Measurements from ENCODE around the gene SALL2. TPM values are rescaled to one million over a fixed set of nuclear protein-coding genes. Genes with fewer than 3 reads are reported as not detected.

SALL2 gene
- total and polyA plus RNA-seq, 2 of the 8 experiments (the other 6 are each of a cell fraction or from before 2014, with no cell fraction given) = 310 to 360 TPM

GRCh38 chr14:21533294-21533693 is 7.1 kb upstream of the SALL2 start (continued):
- TF ChIP-seq, protein P1, sequence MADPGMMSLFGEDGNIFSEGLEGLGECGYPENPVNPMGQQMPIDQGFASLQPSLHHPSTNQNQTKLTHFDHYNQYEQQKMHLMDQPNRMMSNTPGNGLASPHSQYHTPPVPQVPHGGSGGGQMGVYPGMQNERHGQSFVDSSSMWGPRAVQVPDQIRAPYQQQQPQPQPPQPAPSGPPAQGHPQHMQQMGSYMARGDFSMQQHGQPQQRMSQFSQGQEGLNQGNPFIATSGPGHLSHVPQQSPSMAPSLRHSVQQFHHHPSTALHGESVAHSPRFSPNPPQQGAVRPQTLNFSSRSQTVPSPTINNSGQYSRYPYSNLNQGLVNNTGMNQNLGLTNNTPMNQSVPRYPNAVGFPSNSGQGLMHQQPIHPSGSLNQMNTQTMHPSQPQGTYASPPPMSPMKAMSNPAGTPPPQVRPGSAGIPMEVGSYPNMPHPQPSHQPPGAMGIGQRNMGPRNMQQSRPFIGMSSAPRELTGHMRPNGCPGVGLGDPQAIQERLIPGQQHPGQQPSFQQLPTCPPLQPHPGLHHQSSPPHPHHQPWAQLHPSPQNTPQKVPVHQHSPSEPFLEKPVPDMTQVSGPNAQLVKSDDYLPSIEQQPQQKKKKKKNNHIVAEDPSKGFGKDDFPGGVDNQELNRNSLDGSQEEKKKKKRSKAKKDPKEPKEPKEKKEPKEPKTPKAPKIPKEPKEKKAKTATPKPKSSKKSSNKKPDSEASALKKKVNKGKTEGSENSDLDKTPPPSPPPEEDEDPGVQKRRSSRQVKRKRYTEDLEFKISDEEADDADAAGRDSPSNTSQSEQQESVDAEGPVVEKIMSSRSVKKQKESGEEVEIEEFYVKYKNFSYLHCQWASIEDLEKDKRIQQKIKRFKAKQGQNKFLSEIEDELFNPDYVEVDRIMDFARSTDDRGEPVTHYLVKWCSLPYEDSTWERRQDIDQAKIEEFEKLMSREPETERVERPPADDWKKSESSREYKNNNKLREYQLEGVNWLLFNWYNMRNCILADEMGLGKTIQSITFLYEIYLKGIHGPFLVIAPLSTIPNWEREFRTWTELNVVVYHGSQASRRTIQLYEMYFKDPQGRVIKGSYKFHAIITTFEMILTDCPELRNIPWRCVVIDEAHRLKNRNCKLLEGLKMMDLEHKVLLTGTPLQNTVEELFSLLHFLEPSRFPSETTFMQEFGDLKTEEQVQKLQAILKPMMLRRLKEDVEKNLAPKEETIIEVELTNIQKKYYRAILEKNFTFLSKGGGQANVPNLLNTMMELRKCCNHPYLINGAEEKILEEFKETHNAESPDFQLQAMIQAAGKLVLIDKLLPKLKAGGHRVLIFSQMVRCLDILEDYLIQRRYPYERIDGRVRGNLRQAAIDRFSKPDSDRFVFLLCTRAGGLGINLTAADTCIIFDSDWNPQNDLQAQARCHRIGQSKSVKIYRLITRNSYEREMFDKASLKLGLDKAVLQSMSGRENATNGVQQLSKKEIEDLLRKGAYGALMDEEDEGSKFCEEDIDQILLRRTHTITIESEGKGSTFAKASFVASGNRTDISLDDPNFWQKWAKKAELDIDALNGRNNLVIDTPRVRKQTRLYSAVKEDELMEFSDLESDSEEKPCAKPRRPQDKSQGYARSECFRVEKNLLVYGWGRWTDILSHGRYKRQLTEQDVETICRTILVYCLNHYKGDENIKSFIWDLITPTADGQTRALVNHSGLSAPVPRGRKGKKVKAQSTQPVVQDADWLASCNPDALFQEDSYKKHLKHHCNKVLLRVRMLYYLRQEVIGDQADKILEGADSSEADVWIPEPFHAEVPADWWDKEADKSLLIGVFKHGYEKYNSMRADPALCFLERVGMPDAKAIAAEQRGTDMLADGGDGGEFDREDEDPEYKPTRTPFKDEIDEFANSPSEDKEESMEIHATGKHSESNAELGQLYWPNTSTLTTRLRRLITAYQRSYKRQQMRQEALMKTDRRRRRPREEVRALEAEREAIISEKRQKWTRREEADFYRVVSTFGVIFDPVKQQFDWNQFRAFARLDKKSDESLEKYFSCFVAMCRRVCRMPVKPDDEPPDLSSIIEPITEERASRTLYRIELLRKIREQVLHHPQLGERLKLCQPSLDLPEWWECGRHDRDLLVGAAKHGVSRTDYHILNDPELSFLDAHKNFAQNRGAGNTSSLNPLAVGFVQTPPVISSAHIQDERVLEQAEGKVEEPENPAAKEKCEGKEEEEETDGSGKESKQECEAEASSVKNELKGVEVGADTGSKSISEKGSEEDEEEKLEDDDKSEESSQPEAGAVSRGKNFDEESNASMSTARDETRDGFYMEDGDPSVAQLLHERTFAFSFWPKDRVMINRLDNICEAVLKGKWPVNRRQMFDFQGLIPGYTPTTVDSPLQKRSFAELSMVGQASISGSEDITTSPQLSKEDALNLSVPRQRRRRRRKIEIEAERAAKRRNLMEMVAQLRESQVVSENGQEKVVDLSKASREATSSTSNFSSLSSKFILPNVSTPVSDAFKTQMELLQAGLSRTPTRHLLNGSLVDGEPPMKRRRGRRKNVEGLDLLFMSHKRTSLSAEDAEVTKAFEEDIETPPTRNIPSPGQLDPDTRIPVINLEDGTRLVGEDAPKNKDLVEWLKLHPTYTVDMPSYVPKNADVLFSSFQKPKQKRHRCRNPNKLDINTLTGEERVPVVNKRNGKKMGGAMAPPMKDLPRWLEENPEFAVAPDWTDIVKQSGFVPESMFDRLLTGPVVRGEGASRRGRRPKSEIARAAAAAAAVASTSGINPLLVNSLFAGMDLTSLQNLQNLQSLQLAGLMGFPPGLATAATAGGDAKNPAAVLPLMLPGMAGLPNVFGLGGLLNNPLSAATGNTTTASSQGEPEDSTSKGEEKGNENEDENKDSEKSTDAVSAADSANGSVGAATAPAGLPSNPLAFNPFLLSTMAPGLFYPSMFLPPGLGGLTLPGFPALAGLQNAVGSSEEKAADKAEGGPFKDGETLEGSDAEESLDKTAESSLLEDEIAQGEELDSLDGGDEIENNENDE (IDR thresholded peaks at IDR 0.05; ENCODE audit: insufficient replicate concordance, low read length) = no peak
- TF ChIP-seq TCF12 (IDR thresholded peaks at IDR 0.05; ENCODE audit: low read depth, low read length) (no peak), KDM5A (IDR thresholded peaks at IDR 0.05; ENCODE audit: low read length) (no peak), BACH1 (IDR thresholded peaks at IDR 0.05; ENCODE audit: low read length) (no peak), BCL11A (IDR thresholded peaks at IDR 0.05; ENCODE audit: low read depth in 2 of 2, low read length in 2 of 2) (no peak), HDAC6 (IDR thresholded peaks at IDR 0.05; ENCODE audit: low read depth, low read length) (no peak), RNF2 (IDR thresholded peaks at IDR 0.05; ENCODE audit: borderline replicate concordance, low read depth, low read length, missing control alignments, poor library complexity, severe bottlenecking) (no peak), ZNF274 (IDR thresholded peaks at IDR 0.05; ENCODE audit: borderline replicate concordance, extremely low read depth, low read length) (no peak), JUND (IDR thresholded peaks at IDR 0.05; ENCODE audit: low read length) (no peak)
- TF ChIP-seq, protein P2, sequence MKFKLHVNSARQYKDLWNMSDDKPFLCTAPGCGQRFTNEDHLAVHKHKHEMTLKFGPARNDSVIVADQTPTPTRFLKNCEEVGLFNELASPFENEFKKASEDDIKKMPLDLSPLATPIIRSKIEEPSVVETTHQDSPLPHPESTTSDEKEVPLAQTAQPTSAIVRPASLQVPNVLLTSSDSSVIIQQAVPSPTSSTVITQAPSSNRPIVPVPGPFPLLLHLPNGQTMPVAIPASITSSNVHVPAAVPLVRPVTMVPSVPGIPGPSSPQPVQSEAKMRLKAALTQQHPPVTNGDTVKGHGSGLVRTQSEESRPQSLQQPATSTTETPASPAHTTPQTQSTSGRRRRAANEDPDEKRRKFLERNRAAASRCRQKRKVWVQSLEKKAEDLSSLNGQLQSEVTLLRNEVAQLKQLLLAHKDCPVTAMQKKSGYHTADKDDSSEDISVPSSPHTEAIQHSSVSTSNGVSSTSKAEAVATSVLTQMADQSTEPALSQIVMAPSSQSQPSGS (IDR thresholded peaks at IDR 0.05; ENCODE audit: low read length) = no peak
